ENCODE data around the gene ASB10.

ASB10 gene, protein sequence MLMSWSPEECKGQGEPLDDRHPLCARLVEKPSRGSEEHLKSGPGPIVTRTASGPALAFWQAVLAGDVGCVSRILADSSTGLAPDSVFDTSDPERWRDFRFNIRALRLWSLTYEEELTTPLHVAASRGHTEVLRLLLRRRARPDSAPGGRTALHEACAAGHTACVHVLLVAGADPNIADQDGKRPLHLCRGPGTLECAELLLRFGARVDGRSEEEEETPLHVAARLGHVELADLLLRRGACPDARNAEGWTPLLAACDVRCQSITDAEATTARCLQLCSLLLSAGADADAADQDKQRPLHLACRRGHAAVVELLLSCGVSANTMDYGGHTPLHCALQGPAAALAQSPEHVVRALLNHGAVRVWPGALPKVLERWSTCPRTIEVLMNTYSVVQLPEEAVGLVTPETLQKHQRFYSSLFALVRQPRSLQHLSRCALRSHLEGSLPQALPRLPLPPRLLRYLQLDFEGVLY

GRCh38 chr7:151186640-151187408 is at the start of gene ASB10:
Gene ASB10, minus strand, starts transcription at chr7:151187250. Its CDS starts 120 bp downstream, at chr7:151187130.
- peak within 1 kb of the TSS; percentile 31; the same call in 1 of the 2 replicates for H3K4me3 ChIP-seq (ENCODE audit: low read length)

DNA sequence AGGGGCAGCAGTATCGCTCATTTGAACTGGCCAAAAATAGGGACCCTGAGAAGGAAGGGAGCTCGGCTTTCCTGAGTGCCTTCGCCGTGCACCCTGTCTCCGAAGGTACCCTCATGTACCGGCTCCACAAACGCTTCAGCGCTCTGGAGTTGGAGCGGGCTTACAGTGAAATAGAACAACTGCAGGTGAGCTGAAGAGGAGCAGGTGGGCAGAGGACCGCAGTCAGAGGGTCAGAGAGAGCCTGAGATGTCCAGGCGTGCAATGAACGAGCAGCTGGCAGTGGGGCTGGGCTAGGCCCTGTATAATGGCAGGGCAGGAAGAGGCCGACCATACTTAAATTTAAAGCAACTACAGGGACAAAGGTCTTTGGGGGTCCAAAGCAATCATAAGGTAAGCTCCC is 49.4 kb upstream of the ASB10 start:
- H3K4me1 ChIP-seq (ENCODE audit: low read length): peaks cover 25% of the 10 kb centered on the region
- no peak overlapping the region for H3K4me2 ChIP-seq (ENCODE audit: low read length)
- no peak for TF ChIP-seq EZH2phosphoT487 (IDR thresholded peaks at IDR 0.05; ENCODE audit: low read depth)
- TF ChIP-seq, protein P1, sequence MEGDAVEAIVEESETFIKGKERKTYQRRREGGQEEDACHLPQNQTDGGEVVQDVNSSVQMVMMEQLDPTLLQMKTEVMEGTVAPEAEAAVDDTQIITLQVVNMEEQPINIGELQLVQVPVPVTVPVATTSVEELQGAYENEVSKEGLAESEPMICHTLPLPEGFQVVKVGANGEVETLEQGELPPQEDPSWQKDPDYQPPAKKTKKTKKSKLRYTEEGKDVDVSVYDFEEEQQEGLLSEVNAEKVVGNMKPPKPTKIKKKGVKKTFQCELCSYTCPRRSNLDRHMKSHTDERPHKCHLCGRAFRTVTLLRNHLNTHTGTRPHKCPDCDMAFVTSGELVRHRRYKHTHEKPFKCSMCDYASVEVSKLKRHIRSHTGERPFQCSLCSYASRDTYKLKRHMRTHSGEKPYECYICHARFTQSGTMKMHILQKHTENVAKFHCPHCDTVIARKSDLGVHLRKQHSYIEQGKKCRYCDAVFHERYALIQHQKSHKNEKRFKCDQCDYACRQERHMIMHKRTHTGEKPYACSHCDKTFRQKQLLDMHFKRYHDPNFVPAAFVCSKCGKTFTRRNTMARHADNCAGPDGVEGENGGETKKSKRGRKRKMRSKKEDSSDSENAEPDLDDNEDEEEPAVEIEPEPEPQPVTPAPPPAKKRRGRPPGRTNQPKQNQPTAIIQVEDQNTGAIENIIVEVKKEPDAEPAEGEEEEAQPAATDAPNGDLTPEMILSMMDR (IDR thresholded peaks at IDR 0.05; ENCODE audit: low read depth, low read length): no peak
- peaks cover 20% of the 10 kb centered on the region for H3K79me2 ChIP-seq (ENCODE audit: low read length)
- H3K9ac ChIP-seq (ENCODE audit: low read length): no peak overlapping the region
- no peak overlapping the region for H3K4me3 ChIP-seq (ENCODE audit: low read length)
- H2AFZ ChIP-seq (ENCODE audit: low read depth, low read length): no peak overlapping the region
- H4K20me1 ChIP-seq (ENCODE audit: insufficient read depth, low read length): peaks cover 46% of the 10 kb centered on the region
- no peaks in the 10 kb centered on the region for H3K9me3 ChIP-seq (ENCODE audit: insufficient read depth, low read length)
- H3K36me3 ChIP-seq (replicated peaks; ENCODE audit: low read depth, low read length): peaks cover 12% of the 10 kb centered on the region
- H3K27ac ChIP-seq (ENCODE audit: low read length): no peak overlapping the region
- H3K27me3 ChIP-seq (ENCODE audit: low read depth, low read length): no peaks in the 10 kb centered on the region

More at GRCh38 chr7:151186640-151187408, at the start of gene ASB10:
- Histone ChIP-seq H4K20me1 (ENCODE audit: insufficient read depth, low read length) (peaks cover 57% of the 10 kb centered on the region), H3K27ac (ENCODE audit: low read length) (no peak within 1 kb of the TSS), H3K9me3 (ENCODE audit: insufficient read depth, low read length) (no peaks in the 10 kb centered on the region), H3K9ac (ENCODE audit: low read length) (no peak within 1 kb of the TSS), H2AFZ (ENCODE audit: low read depth, low read length) (no peak within 1 kb of the TSS), H3K27me3 (ENCODE audit: low read depth, low read length) (peaks cover 79% of the 10 kb centered on the region), H3K4me2 (ENCODE audit: low read length) (peak within 1 kb of the TSS; percentile 62), H3K79me2 (ENCODE audit: low read length) (no peaks in the 10 kb centered on the region), H3K36me3 (replicated peaks; ENCODE audit: low read depth, low read length) (no peaks in the 10 kb centered on the region), H3K4me1 (ENCODE audit: low read length) (peaks cover 32% of the 10 kb centered on the region)
- TF ChIP-seq, protein P1 (IDR thresholded peaks at IDR 0.05; ENCODE audit: low read depth, low read length): no peak
- no peak for TF ChIP-seq EZH2phosphoT487 (IDR thresholded peaks at IDR 0.05; ENCODE audit: low read depth)

GRCh38 chr7:151235091-151235787 is 48.2 kb upstream of the ASB10 start:
- Histone ChIP-seq H3K9ac (ENCODE audit: low read length) (no peak overlapping the region), H3K4me1 (ENCODE audit: low read length) (peaks cover 27% of the 10 kb centered on the region), H3K79me2 (ENCODE audit: low read length) (peaks cover 20% of the 10 kb centered on the region), H3K4me3 (ENCODE audit: low read length) (no peak overlapping the region), H3K36me3 (replicated peaks; ENCODE audit: low read depth, low read length) (peaks cover 12% of the 10 kb centered on the region), H4K20me1 (ENCODE audit: insufficient read depth, low read length) (peaks cover 46% of the 10 kb centered on the region), H3K9me3 (ENCODE audit: insufficient read depth, low read length) (no peaks in the 10 kb centered on the region), H3K27me3 (ENCODE audit: low read depth, low read length) (no peaks in the 10 kb centered on the region), H2AFZ (ENCODE audit: low read depth, low read length) (no peak overlapping the region), H3K4me2 (ENCODE audit: low read length) (no peak overlapping the region), H3K27ac (ENCODE audit: low read length) (no peak overlapping the region)
- TF ChIP-seq EZH2phosphoT487 (IDR thresholded peaks at IDR 0.05; ENCODE audit: low read depth): no peak
- TF ChIP-seq, protein P1 (IDR thresholded peaks at IDR 0.05; ENCODE audit: low read depth, low read length): no peak

Data from OCI-LY3 (cell line).